Middle frontal gyrus (tissue), 1 donor: Measurements from ENCODE around the gene SPNS2.

Experiments used
- DNase-seq: peaks from one replicate; pipeline ENCODE4 v3.0.0-alpha.2; 2015; ENCODE audit warnings: low spot score; ENCODE audit errors: extremely low spot score

The SPNS2 gene

GRCh38 chr17:4480929-4481898 is 17.5 kb upstream of the SPNS2 start:
- DNase-seq, result no peak

- DNase-seq, result no peak
These were observed 16.2 kb upstream of the SPNS2 start for GRCh38 chr17:4482338-4483011.

GRCh38 chr17:4483012-4483840 is 15.5 kb upstream of the SPNS2 start:
- DNase-seq, result no peak

- no peak for DNase-seq
These were observed 12.7 kb upstream of the SPNS2 start for GRCh38 chr17:4485676-4486646.

GRCh38 chr17:4487296-4487695 is 11.4 kb upstream of the SPNS2 start:
- no peak for DNase-seq

- no peak for DNase-seq
These were observed 10.6 kb upstream of the SPNS2 start for GRCh38 chr17:4487820-4488716.

GRCh38 chr17:4488989-4489595 is 9.6 kb upstream of the SPNS2 start:
- DNase-seq, result no peak

GRCh38 chr17:4490109-4490591 is 8.5 kb upstream of the SPNS2 start:
- no peak for DNase-seq

GRCh38 chr17:4490637-4491061 is 8.0 kb upstream of the SPNS2 start:
- no peak for DNase-seq

- peak; percentile 31 for DNase-seq
These were observed 5.7 kb upstream of the SPNS2 start for GRCh38 chr17:4492721-4493561.

- no peak for DNase-seq
These were observed 1.4 kb upstream of the SPNS2 start for GRCh38 chr17:4497101-4497824.

- DNase-seq, result no peak
These were observed 930 bp downstream of the SPNS2 start for GRCh38 chr17:4499431-4500190.

GRCh38 chr17:4500191-4500571 is 1.5 kb downstream of the SPNS2 start:
- DNase-seq, result no peak

- DNase-seq, result no peak
These were observed 2.7 kb downstream of the SPNS2 start for GRCh38 chr17:4501295-4501949.

GRCh38 chr17:4502466-4503154 is 3.9 kb downstream of the SPNS2 start:
- no peak for DNase-seq
